HG03060 (cell line): Measurements from ENCODE around the gene CACNA1C.

ENCODE experiments used
- ATAC-seq: cut with Tn5 transposase; IDR thresholded peaks from one replicate; pipeline ENCODE4 v1.9.1; 2021; ENCODE audit warnings: low read depth, moderate number of reproducible peaks; ENCODE audit not compliant: unreplicated experiment

Gene CACNA1C

GRCh38 chr12:2618291-2618995 is 565.7 kb downstream of the CACNA1C start:
- no peak for ATAC-seq

- ATAC-seq = no peak
These were observed 566.3 kb downstream of the CACNA1C start for GRCh38 chr12:2619136-2619535.

DNA sequence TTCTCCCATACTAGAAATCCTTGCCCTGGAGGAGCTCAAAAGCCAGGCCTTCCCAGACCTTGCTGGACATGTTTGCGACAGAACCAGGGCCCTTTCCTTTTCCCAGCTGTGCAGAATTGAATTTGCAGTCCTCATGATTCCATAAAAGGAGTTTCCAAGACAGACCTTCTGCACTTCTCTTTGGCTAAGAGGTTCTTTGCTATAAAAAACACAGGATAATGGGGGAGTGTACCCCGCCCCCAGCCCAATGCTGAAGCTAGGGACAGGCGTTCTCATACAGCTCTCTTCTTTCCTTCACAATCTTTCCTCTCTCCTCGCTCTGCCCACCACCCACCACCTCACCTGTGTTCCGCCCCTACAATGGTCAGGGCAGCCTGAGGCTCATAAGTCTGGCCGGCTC is 569.7 kb downstream of the CACNA1C start:
- no peak for ATAC-seq

DNA sequence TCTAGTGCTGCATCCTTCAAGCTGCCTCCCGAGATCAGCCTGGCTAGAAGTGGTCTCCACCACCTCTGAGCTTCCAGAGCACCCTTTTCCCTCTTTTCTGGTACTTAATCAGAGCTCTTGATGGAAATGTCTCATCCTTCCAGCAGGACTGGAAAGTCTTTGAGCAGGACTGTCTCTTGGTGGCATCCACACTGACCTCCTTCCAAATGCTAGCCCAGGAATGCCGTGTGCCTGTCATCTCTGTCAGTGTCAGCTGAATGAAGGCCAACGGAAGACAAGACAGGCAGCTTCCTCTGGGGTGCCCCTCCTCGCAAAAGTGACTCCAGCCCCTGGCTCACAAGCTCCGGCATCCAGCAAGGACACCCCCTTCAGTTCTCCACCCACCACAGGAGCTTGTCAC is 570.7 kb downstream of the CACNA1C start:
- no peak for ATAC-seq

DNA sequence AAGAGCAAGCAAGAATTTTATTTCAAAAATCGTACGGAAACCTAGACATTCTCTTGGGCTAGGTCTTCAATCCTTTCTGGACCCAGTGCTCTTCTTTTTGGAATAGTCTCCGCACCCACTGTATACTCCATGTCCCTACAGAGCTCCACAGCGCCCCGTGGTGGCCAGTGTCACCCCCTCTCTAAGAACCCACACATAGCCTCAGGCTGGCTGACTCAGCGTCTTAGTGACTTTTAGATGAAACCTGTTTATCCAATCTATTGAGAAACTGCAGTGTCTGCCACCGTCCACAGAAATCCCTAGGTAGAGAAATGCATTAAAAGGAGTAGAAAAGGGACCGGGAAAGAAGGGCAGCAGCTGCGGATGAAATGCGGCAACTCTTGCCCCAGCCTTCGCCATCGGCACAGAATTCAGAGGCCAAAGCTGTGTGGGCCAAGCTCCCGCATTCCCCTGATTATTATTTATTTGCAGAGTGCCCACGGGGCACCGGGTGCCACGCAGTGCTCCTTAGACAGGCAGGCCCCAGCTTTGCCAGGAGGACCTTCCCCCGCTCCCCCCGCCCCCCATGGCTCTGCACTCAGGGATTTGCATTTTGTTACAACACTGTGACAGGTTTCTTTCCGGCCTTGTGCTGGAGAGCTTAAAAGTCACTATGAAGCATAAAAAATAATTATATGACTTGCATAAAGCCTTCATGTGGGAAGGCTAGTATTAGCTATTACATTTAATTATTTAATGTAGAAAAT is 571.9 kb downstream of the CACNA1C start:
- no peak for ATAC-seq

DNA sequence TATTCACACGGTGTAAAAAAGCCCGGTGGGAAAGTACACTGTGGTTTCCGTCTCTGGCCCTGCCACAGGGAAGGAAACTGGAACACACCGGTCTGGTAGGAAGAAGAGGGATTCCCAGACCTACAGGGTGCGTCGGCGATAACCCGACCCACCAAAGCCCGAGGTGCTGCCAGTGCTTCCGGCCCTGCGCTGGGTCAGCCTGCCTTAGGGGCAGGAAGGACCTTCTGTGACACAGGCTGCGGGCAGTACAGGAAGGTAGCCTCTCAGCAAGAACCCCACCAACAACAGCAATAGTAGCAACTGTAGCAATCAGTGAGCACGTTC is 572.5 kb downstream of the CACNA1C start:
- ATAC-seq = no peak

GRCh38 chr12:2627076-2627834 is 574.5 kb downstream of the CACNA1C start:
- ATAC-seq = no peak

GRCh38 chr12:2627835-2628191 is 575.0 kb downstream of the CACNA1C start:
- no peak for ATAC-seq

DNA sequence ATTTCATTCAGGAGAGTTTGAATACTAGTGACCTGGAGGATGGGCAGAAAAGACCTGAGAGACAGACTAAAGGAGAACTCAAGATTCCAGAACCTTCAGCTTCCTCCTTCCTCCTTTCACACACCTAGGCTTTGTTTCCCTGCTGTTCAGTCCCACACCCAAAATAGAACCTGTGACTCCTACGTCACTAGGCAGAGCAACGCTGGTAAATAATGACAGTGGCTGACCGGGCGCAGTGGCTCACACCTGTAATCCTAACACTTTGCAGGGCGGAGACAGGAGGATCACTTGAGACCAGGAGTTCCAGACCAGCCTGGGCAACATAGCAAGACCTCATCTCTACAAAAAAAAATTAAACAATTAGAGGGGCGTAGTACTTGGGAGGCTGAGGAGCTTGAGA is 575.6 kb downstream of the CACNA1C start:
- ATAC-seq = no peak

GRCh38 chr12:2629051-2629450 is 576.3 kb downstream of the CACNA1C start:
- no peak for ATAC-seq

DNA sequence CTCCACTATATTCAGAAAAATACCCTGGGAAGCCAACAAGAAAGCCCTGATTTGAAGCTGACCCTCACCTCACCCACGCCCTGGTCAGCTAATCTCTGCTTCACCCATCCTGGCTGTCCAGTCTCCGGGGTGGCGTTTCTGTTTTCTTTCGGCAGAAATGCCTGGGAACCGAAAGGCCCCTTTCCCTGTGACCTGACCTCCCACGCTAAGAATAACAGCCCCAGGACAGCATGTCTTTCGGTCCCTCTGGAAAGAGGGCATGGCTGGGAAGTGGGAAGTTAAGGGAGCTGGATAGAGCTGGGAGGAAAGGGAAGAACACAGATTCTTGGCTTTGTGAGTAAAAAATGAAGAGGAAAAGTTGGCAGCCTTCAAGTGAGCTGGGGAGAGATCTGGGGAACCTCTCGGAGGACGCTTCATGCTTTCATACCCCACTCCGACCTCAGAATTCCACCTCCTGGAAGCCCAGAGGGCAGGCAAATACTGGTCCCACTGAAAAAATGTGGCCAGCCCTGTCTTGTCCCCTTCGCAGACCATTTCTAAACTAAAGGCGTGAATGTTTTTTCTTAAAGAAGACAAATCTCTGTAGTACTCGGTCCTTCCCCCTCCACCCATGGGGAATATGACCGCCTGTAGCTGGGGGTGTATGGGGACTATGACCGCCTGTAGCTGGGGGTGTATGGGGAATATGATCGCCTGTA is 579.0 kb downstream of the CACNA1C start:
- ATAC-seq = no peak

GRCh38 chr12:2633176-2633824 is 580.5 kb downstream of the CACNA1C start:
- no peak for ATAC-seq

GRCh38 chr12:2633825-2634200 is 581.0 kb downstream of the CACNA1C start:
- no peak for ATAC-seq

GRCh38 chr12:2634471-2634870 is 581.7 kb downstream of the CACNA1C start:
- ATAC-seq = no peak

DNA sequence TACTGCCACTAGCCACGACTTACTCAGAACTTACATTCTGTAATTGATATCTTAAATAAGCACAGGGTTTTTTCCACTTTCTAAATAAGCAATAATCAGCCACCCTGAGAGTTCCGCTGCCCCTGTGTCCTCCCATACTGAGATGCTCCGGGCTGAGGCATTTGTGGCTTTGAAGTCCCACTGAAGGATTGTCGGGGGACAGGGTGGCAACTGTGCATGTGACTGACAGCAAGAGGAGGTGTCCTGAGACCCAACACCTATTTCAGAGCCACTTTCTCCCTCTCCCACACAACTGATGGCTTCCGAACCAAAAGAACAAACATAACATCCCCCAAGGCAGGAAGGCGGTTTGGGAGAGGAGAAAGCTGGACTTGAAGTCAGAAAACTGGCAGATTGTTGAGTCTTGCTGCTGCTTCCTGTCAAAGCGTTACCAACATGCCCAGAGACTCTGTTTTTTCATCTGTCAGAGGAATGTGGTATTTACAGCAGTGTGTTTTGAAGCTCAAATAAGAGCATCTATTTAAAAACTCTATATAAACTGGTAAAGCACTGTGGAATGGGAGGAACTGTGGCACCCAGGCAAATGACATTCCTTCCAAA is 584.1 kb downstream of the CACNA1C start:
- no peak for ATAC-seq

- ATAC-seq = no peak
These were observed 584.6 kb downstream of the CACNA1C start for GRCh38 chr12:2637371-2637770.

DNA sequence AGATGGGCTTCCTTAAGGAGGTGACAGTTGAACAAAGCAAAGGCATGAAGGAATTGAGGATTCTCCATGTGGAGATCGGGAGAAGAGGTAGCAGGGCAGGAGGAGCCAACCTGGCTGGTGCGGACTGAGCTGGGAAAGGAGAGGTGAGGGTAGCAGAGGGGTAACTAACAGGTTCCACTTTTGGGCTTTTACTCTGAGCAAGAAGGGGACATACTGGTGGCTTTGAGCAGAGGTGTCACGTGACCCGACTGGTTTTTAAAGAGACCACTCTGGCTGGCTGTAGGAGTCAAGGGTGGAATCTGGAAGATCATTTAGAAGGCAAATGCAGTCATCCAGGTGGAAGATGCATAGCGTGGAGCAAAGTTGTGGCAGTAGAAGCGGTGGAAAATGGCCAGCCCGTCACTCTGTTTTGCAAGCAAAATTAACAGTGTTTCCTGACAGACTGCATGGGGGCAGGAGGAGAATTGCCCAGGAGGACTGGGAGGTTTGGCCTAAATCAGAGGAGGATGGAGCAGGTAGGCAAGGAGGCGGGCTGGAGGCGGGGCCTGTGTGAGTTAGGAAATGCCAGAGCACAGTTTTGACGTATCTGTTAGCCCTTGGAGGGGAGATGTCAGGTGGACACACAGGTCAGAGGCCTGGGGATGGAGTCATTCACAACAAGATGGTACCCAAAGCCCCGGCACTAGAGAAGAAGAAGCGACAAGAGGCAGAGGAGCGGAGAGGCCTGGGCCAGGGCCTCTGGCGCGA is 585.7 kb downstream of the CACNA1C start:
- no peak for ATAC-seq

DNA sequence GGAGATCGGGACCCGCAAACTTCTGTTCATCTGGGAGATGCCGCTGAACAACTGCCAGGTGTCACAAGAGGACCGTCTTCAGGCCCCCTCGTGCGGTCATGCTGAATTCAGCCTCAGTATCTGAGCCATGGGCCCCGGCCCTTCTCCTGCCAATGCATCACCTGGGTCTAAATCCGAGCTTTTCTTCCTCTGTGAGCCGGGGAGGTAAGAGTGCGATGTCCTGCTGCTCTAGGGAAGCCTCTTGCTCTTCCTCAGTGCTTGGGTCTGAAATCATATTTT is 586.2 kb downstream of the CACNA1C start:
- no peak for ATAC-seq

DNA sequence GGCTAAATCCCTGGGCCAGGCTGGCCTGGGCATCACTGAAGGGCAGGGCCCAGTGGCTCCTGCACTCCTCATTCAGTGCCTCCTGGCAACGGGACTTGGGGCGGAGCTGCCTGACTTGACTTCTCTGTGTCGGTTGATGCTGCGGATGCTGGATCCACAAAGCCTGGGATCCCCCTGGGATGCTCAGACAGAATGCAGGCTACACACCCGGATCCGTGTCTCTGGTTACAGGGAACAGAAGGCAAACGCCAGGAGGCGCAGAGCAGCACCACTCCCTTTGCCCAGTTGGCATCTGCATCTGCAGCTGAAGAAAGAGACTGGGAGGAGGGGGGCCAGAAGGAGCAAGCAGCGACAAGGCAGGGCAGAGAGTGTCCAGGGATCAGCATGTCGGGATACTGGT is 587.5 kb downstream of the CACNA1C start:
- no peak for ATAC-seq

GRCh38 chr12:2640709-2641108 is 587.9 kb downstream of the CACNA1C start:
- ATAC-seq = no peak
